HUES64 (cell line): ENCODE measurements around the gene SUPT3H.
"Not testable (repeated sequence)": the region's sequence is repeated elsewhere in the genome, so short reads cannot be mapped to it uniquely, and the experiment has no call there.

ENCODE experiments used
- H3K27ac ChIP-seq: 2 replicates; pipeline ENCODE4 v1.7.0; 2013; ENCODE audit warnings: low read depth, low read length, inconsistent platforms
- H3K27me3 ChIP-seq: 2 replicates; pipeline ENCODE4 v1.6.1; 2013; ENCODE audit warnings: mild to moderate bottlenecking, low read length; ENCODE audit not compliant: insufficient read depth
- H3K36me3 ChIP-seq: 2 replicates; pipeline ENCODE4 v1.6.1; 2013; ENCODE audit warnings: mild to moderate bottlenecking, low read length; ENCODE audit not compliant: insufficient read depth
- H3K4me1 ChIP-seq: 2 replicates; pipeline ENCODE4 v1.6.1; 2013; ENCODE audit warnings: mild to moderate bottlenecking, low read length, moderate library complexity; ENCODE audit not compliant: insufficient read depth
- H3K4me3 ChIP-seq: 2 replicates; pipeline ENCODE4 v1.5.1; 2013; ENCODE audit warnings: mild to moderate bottlenecking, low read length, moderate library complexity
- H3K9ac ChIP-seq: 2 replicates; pipeline ENCODE4 v1.6.1; 2013; ENCODE audit warnings: mild to moderate bottlenecking, low read depth, low read length
- H3K9me3 ChIP-seq: 2 replicates; pipeline ENCODE4 v1.6.1; 2013; ENCODE audit warnings: low read depth, low read length; ENCODE audit not compliant: insufficient read depth
- WGBS: fragments of 150-250, 120-280 bp; methylation state at CpG from one replicate; pipeline ENCODE4 v1.1.7; 2013; ENCODE audit warnings: missing lambda C conversion rate; 5-methylcytosine and 5-hydroxymethylcytosine counted together

Gene SUPT3H

DNA sequence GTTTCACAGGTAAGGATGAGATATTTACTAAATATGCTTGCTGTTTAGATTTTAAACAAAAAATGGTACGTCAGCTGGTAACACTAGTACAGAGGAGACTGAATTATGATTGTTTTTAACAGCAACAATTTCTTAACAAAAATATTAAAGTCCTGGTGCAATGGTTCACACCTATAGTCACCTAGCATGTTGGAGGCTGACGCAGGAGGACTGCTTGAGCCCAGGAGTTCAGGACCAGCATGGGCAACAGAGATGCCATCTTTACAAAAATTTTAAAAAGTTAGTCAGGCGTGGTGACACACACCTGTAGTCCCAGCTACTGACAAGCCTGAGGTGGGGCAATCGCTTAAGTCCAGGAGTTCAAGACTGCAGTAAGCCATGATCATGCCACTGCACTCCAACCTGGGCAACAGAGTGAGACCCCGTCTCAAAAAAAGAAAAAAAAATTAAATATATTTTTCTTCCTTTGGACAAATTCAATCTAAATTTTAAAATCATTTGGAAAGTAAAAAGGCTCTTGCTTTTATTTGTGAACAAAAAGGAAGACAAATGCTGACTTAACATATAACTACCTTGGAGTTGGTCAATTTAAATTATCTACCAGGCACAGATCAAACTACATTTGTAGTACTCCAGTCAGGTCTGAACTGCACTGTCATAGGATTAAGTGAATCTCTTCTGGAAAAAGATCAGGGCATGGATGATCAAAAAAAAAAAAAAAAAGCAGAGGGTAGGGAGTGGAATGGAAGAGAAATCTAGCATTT is 87.8 kb downstream of the SUPT3H start:
- no peaks in the 10 kb centered on the region for H3K36me3 ChIP-seq
- 0 out of 2 replicates have a peak, but pooled peaks cover 6% of the 10 kb centered on the region for H3K4me1 ChIP-seq
- no peak overlapping the region for H3K9ac ChIP-seq
- H3K4me3 ChIP-seq: no peak overlapping the region
- WGBS: 94% methylated on average over 4 of the region's 5 CpGs
- H3K9me3 ChIP-seq: no peaks in the 10 kb centered on the region
- no peaks in the 10 kb centered on the region for H3K27me3 ChIP-seq
- H3K27ac ChIP-seq: no peak overlapping the region

DNA sequence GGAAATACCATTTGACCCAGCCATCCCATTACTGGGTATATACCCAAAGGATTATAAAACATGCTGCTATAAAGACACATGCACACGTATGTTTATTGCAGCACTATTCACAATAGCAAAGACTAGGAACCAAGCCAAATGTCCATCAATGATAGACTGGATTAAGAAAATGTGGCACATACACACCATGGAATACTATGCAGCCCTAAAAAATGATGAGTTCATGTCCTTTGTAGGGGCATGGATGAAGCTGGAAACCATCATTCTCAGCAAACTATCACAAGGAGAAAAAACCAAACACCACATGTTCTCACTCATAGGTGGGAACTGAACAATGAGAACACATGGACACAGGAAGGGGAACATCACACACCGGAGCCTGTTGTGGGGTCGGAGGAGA is 91.0 kb downstream of the SUPT3H start:
- H3K27me3 ChIP-seq, H3K36me3 ChIP-seq, H3K9ac ChIP-seq, H3K27ac ChIP-seq, H3K4me1 ChIP-seq, H3K9me3 ChIP-seq, H3K4me3 ChIP-seq: not testable (repeated sequence)
- WGBS: 100% methylated on average over 3 of the region's 3 CpGs

DNA sequence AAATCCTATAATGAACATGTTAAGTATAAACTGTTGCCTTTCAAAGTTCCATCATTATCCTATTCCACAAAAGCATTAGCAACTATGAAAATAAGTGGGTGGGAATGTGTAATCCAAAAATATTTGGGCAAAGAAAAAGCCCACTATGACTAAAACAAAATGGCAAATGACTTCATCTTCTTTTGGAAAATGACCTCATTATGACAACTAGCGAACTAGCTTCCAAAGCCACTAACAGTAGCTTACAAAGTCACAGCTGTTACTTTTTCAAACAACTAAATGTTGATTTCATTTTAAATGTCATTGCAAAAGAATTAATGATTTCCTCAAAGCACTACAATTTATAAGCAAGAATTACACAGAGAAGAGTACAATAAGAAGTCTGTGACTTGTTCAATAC is 99.4 kb downstream of the SUPT3H start:
- peaks cover 8% of the 10 kb centered on the region for H3K36me3 ChIP-seq
- no peak overlapping the region for H3K9ac ChIP-seq
- H3K27ac ChIP-seq: no peak overlapping the region
- H3K4me1 ChIP-seq: peaks cover 3% of the 10 kb centered on the region
- 95% methylated on average over 1 of the region's 1 CpG for WGBS
- no peak overlapping the region for H3K4me3 ChIP-seq
- H3K27me3 ChIP-seq: no peaks in the 10 kb centered on the region
- H3K9me3 ChIP-seq: peaks cover 23% of the 10 kb centered on the region

GRCh38 chr6:45277741-45278140 is 100.0 kb downstream of the SUPT3H start:
- H3K9me3 ChIP-seq: peaks cover 23% of the 10 kb centered on the region
- H3K36me3 ChIP-seq, H3K27ac ChIP-seq, H3K27me3 ChIP-seq, H3K9ac ChIP-seq, H3K4me3 ChIP-seq, H3K4me1 ChIP-seq: not testable (repeated sequence)
- WGBS: 100% methylated on average over 4 of the region's 4 CpGs

DNA sequence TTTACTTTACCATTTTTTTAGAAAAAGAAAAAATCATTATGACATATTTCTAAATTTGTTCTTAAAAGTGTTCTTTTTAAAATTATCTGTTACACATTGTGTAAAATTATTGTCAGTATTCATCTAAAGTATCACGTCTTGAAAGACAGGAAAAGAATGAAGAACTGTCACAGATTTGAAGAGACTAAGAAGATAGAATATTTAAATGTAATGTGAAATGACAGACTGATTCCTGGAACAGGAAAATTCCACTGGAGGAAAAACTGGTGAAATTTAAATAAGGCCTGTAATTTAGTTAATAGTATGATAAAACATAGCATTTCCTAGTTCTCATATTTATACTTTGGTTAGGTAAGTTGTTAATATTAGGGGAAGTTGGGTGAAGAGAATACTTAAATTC is 102.4 kb downstream of the SUPT3H start:
- Histone ChIP-seq H3K27me3 (no peaks in the 10 kb centered on the region), H3K36me3 (peaks cover 5% of the 10 kb centered on the region; the same call in 1 of the 2 replicates), H3K4me3 (no peak overlapping the region), H3K9me3 (peaks cover 15% of the 10 kb centered on the region), H3K27ac (no peak overlapping the region), H3K4me1 (peaks cover 3% of the 10 kb centered on the region), H3K9ac (no peak overlapping the region)
- WGBS: 100% methylated on average over 1 of the region's 1 CpG

DNA sequence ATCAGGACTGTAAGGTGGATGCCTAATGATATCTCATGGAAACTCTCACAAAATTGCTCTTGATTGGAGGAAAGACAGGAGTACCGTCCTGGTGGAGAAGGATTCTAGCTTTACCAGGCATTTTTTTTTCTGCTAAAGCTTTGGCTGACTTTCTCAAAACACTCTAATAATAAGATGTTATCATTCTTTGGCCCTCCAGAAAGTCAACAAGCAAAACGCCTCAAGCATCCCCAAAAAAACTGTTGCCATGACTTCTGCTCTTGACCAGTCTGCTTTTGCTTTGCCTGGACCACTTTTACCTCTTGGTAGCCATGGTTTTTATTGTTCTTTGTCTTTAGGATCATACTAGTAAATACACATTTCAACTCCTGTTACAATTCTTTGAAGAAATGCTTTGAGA is 105.1 kb downstream of the SUPT3H start:
- WGBS: 94% methylated on average over 2 of the region's 2 CpGs
- H3K4me1 ChIP-seq: peaks cover 6% of the 10 kb centered on the region

GRCh38 chr6:45265246-45265645 is 112.5 kb downstream of the SUPT3H start:
- Histone ChIP-seq H3K27ac (no peak overlapping the region), H3K27me3 (no peaks in the 10 kb centered on the region), H3K4me3 (no peak overlapping the region), H3K9me3 (no peaks in the 10 kb centered on the region), H3K9ac (no peak overlapping the region), H3K4me1 (peaks cover 2% of the 10 kb centered on the region; the same call in 1 of the 2 replicates), H3K36me3 (no peaks in the 10 kb centered on the region)
- 94% methylated on average over 2 of the region's 2 CpGs for WGBS

More for the DNA sequence above, 105.1 kb downstream of the SUPT3H start:
- Histone ChIP-seq H3K27ac (no peak overlapping the region), H3K27me3 (no peaks in the 10 kb centered on the region), H3K4me3 (no peak overlapping the region), H3K9ac (no peak overlapping the region), H3K9me3 (0 out of 2 replicates have a peak, but pooled peaks cover 6% of the 10 kb centered on the region), H3K36me3 (peaks cover 2% of the 10 kb centered on the region; the same call in 1 of the 2 replicates)

DNA sequence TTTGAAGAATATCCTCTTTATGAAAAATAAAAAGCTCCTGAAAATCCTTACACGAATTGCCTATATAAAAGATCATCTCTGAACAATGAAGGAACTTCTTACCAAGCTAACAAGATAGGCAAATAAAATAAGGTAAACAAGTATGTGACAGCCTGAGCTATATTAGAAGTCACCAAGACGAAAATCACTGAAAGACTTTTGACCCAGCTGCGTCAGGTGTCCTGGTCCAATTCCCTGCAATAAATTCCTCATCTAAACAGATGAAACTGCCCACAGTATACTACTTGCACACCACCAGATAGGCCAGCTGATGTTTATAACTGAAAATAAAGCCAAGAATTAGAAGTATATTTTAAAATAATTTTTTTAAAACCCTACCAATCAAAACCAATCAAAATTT is 117.0 kb downstream of the SUPT3H start:
- Histone ChIP-seq H3K4me3 (no peak overlapping the region), H3K9ac (no peak overlapping the region), H3K27ac (no peak overlapping the region), H3K27me3 (no peaks in the 10 kb centered on the region), H3K9me3 (no peaks in the 10 kb centered on the region), H3K4me1 (no peaks in the 10 kb centered on the region), H3K36me3 (no peaks in the 10 kb centered on the region)
- 88% methylated on average over 2 of the region's 3 CpGs for WGBS

GRCh38 chr6:45256697-45257695 is 120.7 kb downstream of the SUPT3H start:
- H3K9me3 ChIP-seq: no peaks in the 10 kb centered on the region
- no peak overlapping the region for H3K27ac ChIP-seq
- no peak overlapping the region for H3K9ac ChIP-seq
- no peaks in the 10 kb centered on the region for H3K27me3 ChIP-seq
- H3K4me1 ChIP-seq: no peaks in the 10 kb centered on the region
- H3K4me3 ChIP-seq: no peak overlapping the region
- H3K36me3 ChIP-seq: no peaks in the 10 kb centered on the region
- 98% methylated on average over 7 of the region's 9 CpGs for WGBS

GRCh38 chr6:45255434-45255833 is 122.3 kb downstream of the SUPT3H start:
- H3K27ac ChIP-seq: no peak overlapping the region
- no peak overlapping the region for H3K4me3 ChIP-seq
- no peak overlapping the region for H3K9ac ChIP-seq
- no peaks in the 10 kb centered on the region for H3K9me3 ChIP-seq
- 95% methylated on average over 4 of the region's 4 CpGs for WGBS
- no peaks in the 10 kb centered on the region for H3K27me3 ChIP-seq
- H3K36me3 ChIP-seq: no peaks in the 10 kb centered on the region
- no peaks in the 10 kb centered on the region for H3K4me1 ChIP-seq

- no peaks in the 10 kb centered on the region for H3K9me3 ChIP-seq
- no peaks in the 10 kb centered on the region for H3K27me3 ChIP-seq
- H3K4me1 ChIP-seq: 0 out of 2 replicates have a peak, but pooled peaks cover 3% of the 10 kb centered on the region
- H3K36me3 ChIP-seq: no peaks in the 10 kb centered on the region
- no peak overlapping the region; the same call in 1 of the 2 replicates for H3K9ac ChIP-seq
- 82% methylated on average over 1 of the region's 1 CpG for WGBS
- H3K4me3 ChIP-seq: no peak overlapping the region
- no peak overlapping the region for H3K27ac ChIP-seq
Observed at GRCh38 chr6:45254253-45254652, 123.5 kb downstream of the SUPT3H start.
